Activated CD4-positive, alpha-beta T cell treated with anti-CD3 and anti-CD28 coated beads for 36 hours (primary cell): ENCODE data around the gene TRAPPC3L. TPM values are rescaled to one million over a fixed set of nuclear protein-coding genes. Genes with fewer than 3 reads are reported as not detected.

Source experiments
- ATAC-seq: fragments of 200-7000 bp; cut with Tn5 transposase; one replicate; pipeline ENCODE4 v1.10.0; 2021; ENCODE audit warnings: mild to moderate bottlenecking, moderate library complexity
- CTCF ChIA-PET: fragments of 350-600 bp; sonication (Branson Sonifier 250); formaldehyde crosslinking; loops from one replicate; lab custom pipeline; 2021; ENCODE audit warnings: antibody characterized with exemption; lab: Charles Lee
- POLR2A ChIA-PET: fragments of 350-600 bp; sonication (Branson Sonifier 250); formaldehyde crosslinking; loops from one replicate; lab custom pipeline; 2021; ENCODE audit warnings: antibody characterized with exemption, inconsistent platforms; lab: Charles Lee
- DNase-seq: peaks from one replicate; pipeline ENCODE4 v3.0.0-alpha.2; 2020
- H3K27ac Mint-ChIP-seq: one replicate; pipeline ENCODE4 v1.8.0; 2021; ENCODE audit warnings: mixed read lengths
- H3K27me3 Mint-ChIP-seq: one replicate; pipeline ENCODE4 v1.8.0; 2021; ENCODE audit warnings: mixed read lengths
- H3K36me3 Mint-ChIP-seq: one replicate; pipeline ENCODE4 v1.8.0; 2021; ENCODE audit warnings: low read depth, mixed read lengths
- H3K4me1 Mint-ChIP-seq: one replicate; pipeline ENCODE4 v1.8.0; 2021; ENCODE audit warnings: mixed read lengths
- H3K4me3 Mint-ChIP-seq: one replicate; pipeline ENCODE4 v1.8.0; 2021; ENCODE audit warnings: mild to moderate bottlenecking, moderate library complexity, mixed read lengths
- H3K9me3 Mint-ChIP-seq: one replicate; pipeline ENCODE4 v1.8.0; 2021; ENCODE audit warnings: low read depth, mixed read lengths
- intact Hi-C, 2 experiments: fragments of 100-400 bp; cut with DNase I in 1 of 2; cut with micrococcal nuclease in 1 of 2; formaldehyde crosslinking; loops; one replicate each; pipeline versions ENCODE4 v1.14.2 to v1.15.1; 2022 to 2024; cut with DNase I, micrococcal nuclease
- total RNA-seq, 2 experiments: library from RNA; stranded (reverse); gene quantifications; one replicate each; pipeline ENCODE4 v1.2.3, GENCODE V29; 2021

Gene TRAPPC3L
- not detected for total RNA-seq

GRCh38 chr6:116545651-116546050, at the start of gene TRAPPC3L:
Gene TRAPPC3L (minus strand): TSS chr6:116545684. CDS start chr6:116545514, 170 bp downstream.
- POLR2A ChIA-PET, result no interaction called here
- peaks cover 16% of the 10 kb centered on the region for H3K27me3 Mint-ChIP-seq

DNA sequence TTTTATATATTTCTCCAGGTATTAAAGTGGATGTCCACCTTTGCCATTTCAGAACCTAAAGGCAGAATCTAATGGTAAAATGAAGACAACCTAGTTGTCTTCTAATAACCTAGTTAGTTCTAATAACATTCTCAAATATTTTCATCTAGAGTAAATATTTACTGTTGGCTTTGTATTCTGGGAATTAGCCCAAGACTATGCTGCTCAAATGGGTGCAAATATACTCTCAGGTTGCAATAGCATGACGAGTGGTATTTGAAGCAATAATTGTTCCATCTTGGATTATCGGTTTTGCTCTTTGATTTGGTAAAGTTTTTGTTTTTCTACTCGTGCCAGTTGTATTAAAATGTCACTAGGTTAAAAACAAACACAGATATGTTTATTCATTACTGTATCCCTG, 49.8 kb upstream of the TRAPPC3L start:
- ChIA-PET CTCF (interaction anchor here (0.6 kb wide), 1 partner anchor 537 kb away, joined by 4 read pairs; no protein-coding TSS in a partner anchor), POLR2A (no interaction called here)
- intact Hi-C loops, result loop anchor here in 1 of 2 experiments (1.0 kb wide), 1 partner anchor 41 kb away; no protein-coding TSS in a partner anchor
- H3K27ac Mint-ChIP-seq, result no peak overlapping the region
- no peak for ATAC-seq
- DNase-seq, result no peak
- no peak overlapping the region for H3K4me3 Mint-ChIP-seq
- H3K36me3 Mint-ChIP-seq, result peaks cover 47% of the 10 kb centered on the region
- no peaks in the 10 kb centered on the region for H3K4me1 Mint-ChIP-seq
- no peaks in the 10 kb centered on the region for H3K9me3 Mint-ChIP-seq
- H3K27me3 Mint-ChIP-seq, result no peaks in the 10 kb centered on the region

More at GRCh38 chr6:116545651-116546050, at the start of gene TRAPPC3L:
- no peak for DNase-seq
- Mint-ChIP-seq H3K27ac (no peak within 1 kb of the TSS), H3K4me3 (no peak within 1 kb of the TSS), H3K9me3 (no peaks in the 10 kb centered on the region), H3K4me1 (no peaks in the 10 kb centered on the region), H3K36me3 (no peaks in the 10 kb centered on the region)
- intact Hi-C loops, result no loop called here
- no peak for ATAC-seq
- CTCF ChIA-PET, result interaction anchor here (1.1 kb wide), 1 partner anchor 10 kb away, joined by 3 read pairs; no protein-coding TSS in a partner anchor

GRCh38 chr6:116586738-116587137, 41.3 kb upstream of the TRAPPC3L start:
- intact Hi-C loops, result no loop called here
- H3K4me1 Mint-ChIP-seq, result no peaks in the 10 kb centered on the region
- ChIA-PET POLR2A (no interaction called here), CTCF (interaction anchor here (0.6 kb wide), 1 partner anchor 132 kb away, joined by 3 read pairs; no protein-coding TSS in a partner anchor)
- no peaks in the 10 kb centered on the region for H3K9me3 Mint-ChIP-seq
- H3K27ac Mint-ChIP-seq, result no peak overlapping the region
- no peak overlapping the region for H3K4me3 Mint-ChIP-seq
- DNase-seq (no peak), ATAC-seq (no peak)
- H3K36me3 Mint-ChIP-seq, result peaks cover 47% of the 10 kb centered on the region
- H3K27me3 Mint-ChIP-seq, result no peaks in the 10 kb centered on the region

GRCh38 chr6:116586276-116586675, 40.8 kb upstream of the TRAPPC3L start:
- POLR2A ChIA-PET, result no interaction called here
- Mint-ChIP-seq H3K9me3 (no peaks in the 10 kb centered on the region), H3K4me1 (no peaks in the 10 kb centered on the region), H3K36me3 (peaks cover 43% of the 10 kb centered on the region), H3K4me3 (no peak overlapping the region), H3K27ac (no peak overlapping the region), H3K27me3 (no peaks in the 10 kb centered on the region)
- CTCF ChIA-PET, result no interaction called here
- DNase-seq (no peak), ATAC-seq (no peak)
- intact Hi-C loops, result no loop called here

- no peak overlapping the region for H3K27ac Mint-ChIP-seq
- POLR2A ChIA-PET, result no interaction called here
- H3K4me3 Mint-ChIP-seq, result no peak overlapping the region
- no peak for DNase-seq
- CTCF ChIA-PET, result interaction anchor here (0.6 to 0.9 kb wide), 2 partner anchors 19 to 47 kb away, joined by 3 read pairs; no protein-coding TSS in a partner anchor
- ATAC-seq, result no peak
- intact Hi-C loops, result no loop called here
- H3K9me3 Mint-ChIP-seq, result no peaks in the 10 kb centered on the region
- H3K27me3 Mint-ChIP-seq, result no peaks in the 10 kb centered on the region
- peaks cover 40% of the 10 kb centered on the region for H3K36me3 Mint-ChIP-seq
- H3K4me1 Mint-ChIP-seq, result peaks cover 30% of the 10 kb centered on the region
These were observed 34.7 kb upstream of the TRAPPC3L start for GRCh38 chr6:116580198-116580597.

DNA sequence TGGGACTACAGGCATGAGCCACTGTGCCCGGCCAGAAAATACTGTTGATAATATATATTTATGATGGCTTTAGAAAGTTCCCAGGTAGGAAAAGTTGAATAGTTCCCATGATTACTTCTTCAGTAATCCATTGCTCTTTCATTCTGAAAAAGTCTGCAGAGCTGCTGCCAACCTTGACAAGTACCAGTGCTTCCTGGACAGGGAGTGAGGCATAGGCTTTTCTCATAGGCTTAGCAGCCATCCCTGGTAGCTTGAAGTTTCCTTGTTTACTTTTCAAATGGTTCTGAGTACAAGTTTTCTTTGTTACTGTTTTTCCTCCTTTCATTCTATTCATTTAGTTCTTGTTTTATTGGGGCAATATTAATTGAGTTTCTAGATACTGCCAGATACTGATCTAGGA, 33.7 kb upstream of the TRAPPC3L start:
- ChIA-PET CTCF (interaction anchor here (0.9 kb wide), 1 partner anchor 45 kb away, joined by 3 read pairs; no protein-coding TSS in a partner anchor), POLR2A (no interaction called here)
- Mint-ChIP-seq H3K4me3 (no peak overlapping the region), H3K27ac (no peak overlapping the region), H3K36me3 (peaks cover 39% of the 10 kb centered on the region), H3K4me1 (peaks cover 34% of the 10 kb centered on the region), H3K27me3 (no peaks in the 10 kb centered on the region), H3K9me3 (no peaks in the 10 kb centered on the region)
- ATAC-seq, result no peak
- DNase-seq, result no peak
- intact Hi-C loops, result no loop called here

DNA sequence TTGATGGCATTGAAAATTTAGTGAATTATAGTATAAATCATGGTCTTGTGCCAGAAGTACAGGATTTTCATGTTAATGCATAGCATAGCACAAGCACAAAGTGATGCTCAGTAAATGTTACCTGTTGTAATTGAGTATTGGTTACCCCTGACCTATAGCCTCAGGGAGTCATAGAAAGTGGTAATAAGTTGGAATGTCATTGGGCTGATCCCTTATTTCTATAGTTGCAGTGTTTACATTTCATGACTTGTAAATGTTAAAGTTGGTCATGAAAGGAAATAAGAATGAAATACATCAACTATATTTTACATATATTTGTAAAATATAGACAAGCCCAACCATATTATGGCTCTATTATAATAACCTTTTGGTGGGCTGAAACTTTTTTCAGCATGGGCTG, 32.9 kb upstream of the TRAPPC3L start:
- Mint-ChIP-seq H3K36me3 (peaks cover 39% of the 10 kb centered on the region), H3K27ac (no peak overlapping the region), H3K27me3 (no peaks in the 10 kb centered on the region), H3K4me1 (peaks cover 41% of the 10 kb centered on the region), H3K9me3 (no peaks in the 10 kb centered on the region), H3K4me3 (no peak overlapping the region)
- POLR2A ChIA-PET, result no interaction called here
- intact Hi-C loops, result no loop called here
- ATAC-seq (no peak), DNase-seq (no peak)
- CTCF ChIA-PET, result interaction anchor here (1.0 to 1.4 kb wide), 3 partner anchors 23 to 77 kb away, joined by 3 to 4 read pairs (median 3); no protein-coding TSS in a partner anchor

- ChIA-PET POLR2A (no interaction called here), CTCF (interaction anchor here (1.0 to 1.4 kb wide), 4 partner anchors 15 to 76 kb away, joined by 3 to 4 read pairs (median 4); no protein-coding TSS in a partner anchor)
- Mint-ChIP-seq H3K4me3 (no peak overlapping the region), H3K27ac (no peak overlapping the region), H3K4me1 (peaks cover 48% of the 10 kb centered on the region), H3K27me3 (no peaks in the 10 kb centered on the region), H3K36me3 (peaks cover 35% of the 10 kb centered on the region), H3K9me3 (no peaks in the 10 kb centered on the region)
- DNase-seq, result no peak
- ATAC-seq, result no peak
- intact Hi-C loops, result loop anchor here in 1 of 2 experiments (1.0 kb wide), 1 partner anchor 87 kb away; no protein-coding TSS in a partner anchor
These were observed 32.0 kb upstream of the TRAPPC3L start for GRCh38 chr6:116577486-116577885.

- ATAC-seq, result no peak
- POLR2A ChIA-PET, result no interaction called here
- DNase-seq, result no peak
- CTCF ChIA-PET, result interaction anchor here (1.0 kb wide), 1 partner anchor 91 kb away, joined by 3 read pairs; no protein-coding TSS in a partner anchor
- peaks cover 31% of the 10 kb centered on the region for H3K36me3 Mint-ChIP-seq
- H3K27ac Mint-ChIP-seq, result no peak overlapping the region
- peaks cover 49% of the 10 kb centered on the region for H3K4me1 Mint-ChIP-seq
- no peak overlapping the region for H3K4me3 Mint-ChIP-seq
- no peaks in the 10 kb centered on the region for H3K27me3 Mint-ChIP-seq
- intact Hi-C loops, result no loop called here
- H3K9me3 Mint-ChIP-seq, result no peaks in the 10 kb centered on the region
These were observed 29.7 kb upstream of the TRAPPC3L start for GRCh38 chr6:116575227-116575626.

DNA sequence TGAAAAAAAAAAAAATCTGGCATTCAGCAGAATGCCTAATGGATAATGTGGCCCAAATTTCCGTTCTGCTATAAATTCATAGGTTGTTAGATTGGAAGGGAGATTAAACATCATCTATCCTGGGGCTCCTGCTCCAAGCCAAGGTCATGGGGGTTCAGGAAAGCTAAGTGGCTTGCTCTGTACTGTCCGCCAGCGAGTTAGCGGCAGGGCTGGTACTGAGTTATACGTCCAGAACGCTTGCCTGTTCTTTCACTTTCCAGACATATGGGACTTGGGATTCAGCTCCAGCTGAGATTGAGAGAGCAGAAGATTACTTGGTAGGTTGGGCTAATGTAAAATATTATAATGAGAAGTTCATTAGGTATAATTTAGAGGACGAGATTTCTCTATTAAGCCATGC, 26.7 kb upstream of the TRAPPC3L start:
- Mint-ChIP-seq H3K27me3 (no peaks in the 10 kb centered on the region), H3K9me3 (no peaks in the 10 kb centered on the region), H3K4me1 (peaks cover 46% of the 10 kb centered on the region), H3K27ac (peak overlapping the region; percentile 94), H3K4me3 (peak overlapping the region; percentile 94), H3K36me3 (peaks cover 21% of the 10 kb centered on the region)
- intact Hi-C loops, result loop anchor here in 1 of 2 experiments (5.0 kb wide), 1 partner anchor 95 kb away; the partner anchor contains the start of gene ZUP1
- POLR2A ChIA-PET, result interaction anchor here (0.7 to 1.3 kb wide), 2 partner anchors 109 to 191 kb away, joined by 5 read pairs; partner anchors contain the start of gene KPNA5
- no peak for ATAC-seq
- DNase-seq, result peak; percentile 26
- CTCF ChIA-PET, result interaction anchor here (0.6 to 3.2 kb wide), 13 partner anchors 9 to 948 kb away, joined by 3 to 26 read pairs (median 4); no protein-coding TSS in a partner anchor

- Mint-ChIP-seq H3K4me3 (peak overlapping the region; percentile 94), H3K4me1 (peaks cover 44% of the 10 kb centered on the region), H3K27me3 (no peaks in the 10 kb centered on the region), H3K36me3 (peaks cover 19% of the 10 kb centered on the region), H3K27ac (peak overlapping the region; percentile 94), H3K9me3 (no peaks in the 10 kb centered on the region)
- ATAC-seq, result no peak
- ChIA-PET POLR2A (interaction anchor here (0.6 to 1.3 kb wide), 5 partner anchors 20 to 878 kb away, joined by 3 to 7 read pairs (median 5); partner anchors contain the start of genes KPNA5 and TSPYL1), CTCF (interaction anchor here (0.6 to 3.2 kb wide), 12 partner anchors 9 to 948 kb away, joined by 3 to 26 read pairs (median 4); no protein-coding TSS in a partner anchor)
- intact Hi-C loops, result loop anchor here (1.0 to 5.0 kb wide), 13 partner anchors 45 to 1103 kb away; partner anchors contain the start of genes KPNA5 (in 2 of the 2), RSPH4A (in 2 of the 2), TSPYL1 (in 2 of the 2) and ZUP1 (in 2 of the 2)
- DNase-seq, result no peak
These were observed 26.2 kb upstream of the TRAPPC3L start for GRCh38 chr6:116571683-116572000.
